Liver (tissue), 3 donors: Measurements from ENCODE around the gene TARS3.

Experiments used
- CTCF ChIP-seq: fragments of 150-350 bp; IDR thresholded peaks from 2 replicates; pipeline ENCODE4 v1.5.1; 2017; ENCODE audit warnings: improper control_type of control experiment, low read depth, low read length; ENCODE audit not compliant: missing input control
- HNF4A ChIP-seq, 2 donors: conservative IDR thresholded peaks; 2 replicates each; pipeline ENCODE4 v1.6.1; 2016; ENCODE audit warnings: antibody characterized with exemption in 2 of 2, mild to moderate bottlenecking in 2 of 2
- HNF4G ChIP-seq: IDR thresholded peaks from 2 replicates; pipeline ENCODE4 v1.6.1; 2016; ENCODE audit warnings: antibody characterized with exemption
- RAD21 ChIP-seq, 2 donors: IDR thresholded peaks; 2 replicates each; pipeline ENCODE4 v1.6.1; 2016; ENCODE audit warnings: antibody characterized with exemption in 2 of 2, mild to moderate bottlenecking in 2 of 2
- RXRA ChIP-seq, 2 donors: IDR thresholded peaks; 2 replicates each; pipeline ENCODE4 v1.6.1; 2017 to 2018; ENCODE audit warnings: antibody characterized with exemption in 2 of 2, mild to moderate bottlenecking in 1 of 2
- TAF1 ChIP-seq: conservative IDR thresholded peaks from 2 replicates; pipeline ENCODE4 v1.6.1; 2016; ENCODE audit warnings: antibody characterized with exemption, mild to moderate bottlenecking
- YY1 ChIP-seq: IDR thresholded peaks from 2 replicates; pipeline ENCODE4 v1.6.1; 2016; ENCODE audit warnings: antibody characterized with exemption, mild to moderate bottlenecking
- TF ChIP-seq, protein P1 (sequence below): IDR thresholded peaks from 2 replicates; pipeline ENCODE4 v1.6.1; 2016; ENCODE audit warnings: antibody characterized with exemption
- donor health status: healthy.
- donor health status: healthy.

DNA sequence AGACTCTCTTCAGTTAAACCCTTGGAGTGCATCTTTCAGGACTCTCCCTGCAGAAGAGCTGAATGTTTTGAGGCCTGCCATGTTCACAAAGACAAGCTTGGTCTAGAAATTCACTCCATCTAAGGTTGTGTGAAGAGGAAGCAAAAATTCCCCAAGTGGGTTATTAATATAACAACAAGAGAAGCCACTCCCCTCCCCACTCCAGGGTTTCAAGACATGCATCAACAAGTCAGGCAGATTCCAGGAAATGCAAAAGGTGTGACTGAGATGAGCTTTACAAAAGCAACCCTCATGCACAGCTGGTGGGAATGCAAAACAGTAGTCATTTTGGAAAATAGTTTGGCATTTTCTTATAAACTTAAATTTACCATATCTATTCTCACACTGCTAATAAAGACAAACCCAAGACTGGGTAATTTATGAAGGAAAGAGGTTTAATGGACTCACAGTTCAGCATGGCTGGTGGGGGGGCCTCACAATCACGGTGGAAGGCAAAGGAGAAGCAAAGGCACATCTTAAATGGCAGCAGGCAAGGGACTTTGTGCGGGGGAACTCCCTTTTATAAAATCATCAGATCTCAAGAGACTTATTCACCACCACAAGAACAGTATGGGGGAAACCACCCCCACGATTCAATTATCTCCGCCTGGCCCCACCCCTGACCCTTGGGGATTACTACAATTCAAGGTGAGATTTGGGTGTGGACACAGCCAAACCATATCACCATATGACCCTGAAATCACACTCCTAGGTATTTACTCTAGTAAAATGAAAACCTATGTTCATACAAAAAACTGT, 31.3 kb downstream of the TARS3 start:
- TF ChIP-seq CTCF = no peak
- no peak for TF ChIP-seq HNF4G
- TF ChIP-seq, protein P1, sequence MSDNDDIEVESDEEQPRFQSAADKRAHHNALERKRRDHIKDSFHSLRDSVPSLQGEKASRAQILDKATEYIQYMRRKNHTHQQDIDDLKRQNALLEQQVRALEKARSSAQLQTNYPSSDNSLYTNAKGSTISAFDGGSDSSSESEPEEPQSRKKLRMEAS = no peak
- TF ChIP-seq RXRA (IDR thresholded peaks at IDR 0.05) = no peak
- no peak for TF ChIP-seq YY1
- TF ChIP-seq TAF1 = no peak
- TF ChIP-seq HNF4A (conservative IDR thresholded peaks at IDR 0.05) = no peak
- no peak for TF ChIP-seq RAD21 (IDR thresholded peaks at IDR 0.05)
